H9 (cell line): ENCODE data around the gene ARHGAP35. TPM values are rescaled to one million over a fixed set of nuclear protein-coding genes. Genes with fewer than 3 reads are reported as not detected.

Experiments used
- DNase-seq: peaks from one replicate; pipeline ENCODE4 v3.0.0-alpha.2; 2017
- H2AFZ ChIP-seq: one replicate; pipeline ENCODE4 v1.6.1; 2013; ENCODE audit warnings: mild to moderate bottlenecking, low read length, control low read depth, moderate library complexity
- H2AK5ac ChIP-seq: 2 replicates; pipeline ENCODE4 v1.6.1; 2013; ENCODE audit warnings: low read length, control low read depth, mixed read lengths; ENCODE audit not compliant: insufficient read length
- H2BK120ac ChIP-seq: one replicate; pipeline ENCODE4 v1.6.1; 2013; ENCODE audit warnings: low read depth, mild to moderate bottlenecking, low read length, control low read depth, inconsistent platforms; ENCODE audit not compliant: poor library complexity, severe bottlenecking
- H2BK12ac ChIP-seq: 2 replicates; pipeline ENCODE4 v1.6.1; 2013; ENCODE audit warnings: low read length, control low read depth, mixed read lengths, low read depth; ENCODE audit not compliant: insufficient read length
- H2BK15ac ChIP-seq: 2 replicates; pipeline ENCODE4 v1.6.1; 2013; ENCODE audit warnings: low read depth, low read length, control low read depth
- H2BK20ac ChIP-seq: one replicate; pipeline ENCODE4 v1.6.1; 2013; ENCODE audit warnings: low read depth, mild to moderate bottlenecking, low read length, control low read depth, inconsistent platforms; ENCODE audit not compliant: poor library complexity, severe bottlenecking
- H2BK5ac ChIP-seq: 2 replicates; pipeline ENCODE4 v1.6.1; 2013; ENCODE audit warnings: low read length, control low read depth, mixed read lengths; ENCODE audit not compliant: insufficient read length
- H3K14ac ChIP-seq: 2 replicates; pipeline ENCODE4 v1.6.1; 2013; ENCODE audit warnings: low read length, control low read depth; ENCODE audit not compliant: insufficient read depth
- H3K18ac ChIP-seq: 2 replicates; pipeline ENCODE4 v1.6.1; 2013; ENCODE audit warnings: low read depth, mild to moderate bottlenecking, mixed read lengths, low read length, control low read depth; ENCODE audit not compliant: insufficient read length
- H3K23ac ChIP-seq: 2 replicates; pipeline ENCODE4 v1.6.1; 2013; ENCODE audit warnings: low read length, control low read depth, mixed read lengths, low read depth; ENCODE audit not compliant: insufficient read length
- H3K23me2 ChIP-seq: 2 replicates; pipeline ENCODE4 v1.6.1; 2013; ENCODE audit warnings: low read depth, mild to moderate bottlenecking, mixed read lengths, low read length, control low read depth; ENCODE audit not compliant: insufficient read length, poor library complexity, severe bottlenecking
- H3K27ac ChIP-seq: 2 replicates; pipeline ENCODE4 v1.5.1; 2013; ENCODE audit warnings: low read length, control low read depth, mixed read lengths, low read depth; ENCODE audit not compliant: insufficient read length
- H3K27me3 ChIP-seq: 2 replicates; pipeline ENCODE4 v1.6.1; 2013; ENCODE audit warnings: low read length, control low read depth, inconsistent platforms; ENCODE audit not compliant: insufficient read depth
- H3K4ac ChIP-seq: 2 replicates; pipeline ENCODE4 v1.6.1; 2013; ENCODE audit warnings: low read depth, mild to moderate bottlenecking, control low read depth, inconsistent platforms, low read length, moderate library complexity
- H3K4me1 ChIP-seq: 2 replicates; pipeline ENCODE4 v1.6.1; 2013; ENCODE audit warnings: low read length, control low read depth, inconsistent platforms; ENCODE audit not compliant: insufficient read depth
- H3K4me2 ChIP-seq: 2 replicates; pipeline ENCODE4 v1.6.1; 2013; ENCODE audit warnings: low read length, control low read depth, mixed read lengths; ENCODE audit not compliant: insufficient read length, insufficient read depth
- H3K56ac ChIP-seq: 2 replicates; pipeline ENCODE4 v1.6.1; 2013; ENCODE audit warnings: low read depth, mild to moderate bottlenecking, mixed read lengths, low read length, control low read depth; ENCODE audit not compliant: insufficient read length
- H3K79me1 ChIP-seq: 2 replicates; pipeline ENCODE4 v1.6.1; 2013; ENCODE audit warnings: low read depth, mild to moderate bottlenecking, moderate library complexity, low read length, control low read depth, inconsistent platforms; ENCODE audit not compliant: insufficient read depth, poor library complexity, severe bottlenecking
- H3K79me2 ChIP-seq: 2 replicates; pipeline ENCODE4 v1.6.1; 2013; ENCODE audit warnings: low read length, control low read depth, inconsistent platforms; ENCODE audit not compliant: insufficient read depth
- H3K9ac ChIP-seq: 2 replicates; pipeline ENCODE4 v1.6.1; 2013; ENCODE audit warnings: low read length, control low read depth, mixed read lengths; ENCODE audit not compliant: insufficient read length; ENCODE audit errors: extremely low read depth
- H3K9me3 ChIP-seq: one replicate; pipeline ENCODE4 v1.6.1; 2013; ENCODE audit warnings: low read depth, low read length, inconsistent platforms; ENCODE audit not compliant: control insufficient read depth
- H3T11ph ChIP-seq: one replicate; pipeline ENCODE4 v1.6.1; 2013; ENCODE audit warnings: mild to moderate bottlenecking, low read length, control low read depth, inconsistent platforms
- H4K20me1 ChIP-seq: one replicate; pipeline ENCODE4 v1.6.1; 2013; ENCODE audit not compliant: control insufficient read depth, insufficient read length, insufficient read depth
- H4K5ac ChIP-seq: 2 replicates; pipeline ENCODE4 v1.6.1; 2013; ENCODE audit warnings: low read depth, mild to moderate bottlenecking, mixed read lengths, low read length, control low read depth; ENCODE audit not compliant: insufficient read length
- H4K8ac ChIP-seq: replicated peaks from 2 replicates; pipeline ENCODE4 v1.6.1; 2013; ENCODE audit warnings: low read length, control low read depth, mixed read lengths, low read depth; ENCODE audit not compliant: insufficient read length
- H4K91ac ChIP-seq: 2 replicates; pipeline ENCODE4 v1.6.1; 2013; ENCODE audit warnings: low read depth, mild to moderate bottlenecking, moderate library complexity, mixed read lengths, low read length, control low read depth; ENCODE audit not compliant: insufficient read length
- H3K27ac Mint-ChIP-seq, 3 experiments: 2 replicates in 2 of 3; 3 replicates in 1 of 3; pipeline ENCODE4 v1.8.0; 2020 to 2021; ENCODE audit warnings: mixed read lengths in 3 of 3, mild to moderate bottlenecking in 1 of 3, moderate library complexity in 1 of 3
- H3K27me3 Mint-ChIP-seq: 2 replicates; pipeline ENCODE4 v1.8.0; 2021; ENCODE audit warnings: low read depth, mild to moderate bottlenecking, moderate library complexity, mixed read lengths
- H3K36me3 Mint-ChIP-seq, 3 experiments: 2 replicates in 2 of 3; 3 replicates in 1 of 3; pipeline ENCODE4 v1.8.0; 2020 to 2021; ENCODE audit warnings: low read depth in 3 of 3, mixed read lengths in 3 of 3; ENCODE audit not compliant: insufficient read depth in 1 of 3
- H3K4me1 Mint-ChIP-seq, 2 experiments: 2 replicates each; pipeline ENCODE4 v1.8.0; 2020; ENCODE audit warnings: mixed read lengths in 2 of 2
- H3K4me3 Mint-ChIP-seq, 2 experiments: 2 replicates in 1 of 2; 3 replicates in 1 of 2; pipeline ENCODE4 v1.8.0; 2020 to 2021; ENCODE audit warnings: mild to moderate bottlenecking in 2 of 2, mixed read lengths in 2 of 2, moderate library complexity in 1 of 2
- H3K9me3 Mint-ChIP-seq, 2 experiments: 2 replicates in 1 of 2; 3 replicates in 1 of 2; pipeline ENCODE4 v1.8.0; 2020; ENCODE audit warnings: mild to moderate bottlenecking in 2 of 2, mixed read lengths in 2 of 2, moderate library complexity in 1 of 2
- WGBS: extraction: QIAGEN DNeasy Blood & Tissue Kit; methylation state at CpG from one replicate; pipeline ENCODE4 v1.1.7; 2013; ENCODE audit warnings: missing lambda C conversion rate, low lambda C conversion rate, mixed read lengths; ENCODE audit not compliant: insufficient read length; ENCODE audit errors: extremely low coverage; 5-methylcytosine and 5-hydroxymethylcytosine counted together
- total RNA-seq: library from RNA; stranded (reverse); gene quantifications from 2 replicates; pipeline ENCODE4 v1.2.1, GENCODE V29; 2021
- TF ChIP-seq, protein P1 (sequence below): fragments of 200-600 bp; sonication (generic); conservative IDR thresholded peaks from 3 replicates; pipeline ENCODE4 v1.8.0; 2021; ENCODE audit warnings: antibody characterized with exemption, mild to moderate bottlenecking

The ARHGAP35 gene
- total RNA-seq, 1 experiment from 2014 or later = 49.8 TPM

DNA sequence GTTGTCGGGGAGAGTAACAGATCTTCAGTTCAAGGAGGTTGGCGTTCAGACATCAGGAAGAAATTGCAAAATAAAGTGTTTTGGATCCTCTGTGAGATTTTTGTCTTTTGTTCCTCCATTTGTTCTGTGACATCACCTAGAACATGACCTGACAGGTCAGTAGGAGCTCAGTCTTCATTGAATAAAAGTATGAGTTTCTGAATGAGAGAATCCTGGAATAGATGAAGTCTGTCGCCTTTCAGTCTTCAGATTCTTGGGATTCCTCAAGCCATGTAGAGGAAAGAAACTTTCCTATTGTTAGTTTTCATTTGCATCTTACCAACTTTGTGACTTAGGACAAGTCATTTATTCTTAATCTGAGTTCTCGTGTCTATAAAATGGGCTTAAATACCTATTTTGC lies 14.4 kb downstream of the ARHGAP35 start:
- Histone ChIP-seq H4K8ac (no peak overlapping the region), H3K9ac (no peak overlapping the region), H3K56ac (no peak overlapping the region), H3K79me2 (peaks cover 6% of the 10 kb centered on the region; the same call in 1 of the 2 replicates), H3K23ac (no peak overlapping the region), H3K79me1 (no peaks in the 10 kb centered on the region), H2AFZ (no peak overlapping the region), H4K20me1 (no peaks in the 10 kb centered on the region), H2BK120ac (no peak overlapping the region), H3K4ac (no peak overlapping the region), H4K5ac (no peak overlapping the region), H3K4me1 (no peaks in the 10 kb centered on the region; the same call in 1 of the 2 replicates), H3K4me2 (no peak overlapping the region), H3K9me3 (no peaks in the 10 kb centered on the region), H3K27me3 (no peaks in the 10 kb centered on the region), H2BK5ac (no peak overlapping the region), H2AK5ac (no peak overlapping the region), H4K91ac (no peak overlapping the region), H3K23me2 (no peaks in the 10 kb centered on the region), H2BK15ac (no peak overlapping the region), H3K14ac (no peak overlapping the region), H3K27ac (no peak overlapping the region), H2BK12ac (no peak overlapping the region), H2BK20ac (no peak overlapping the region), H3T11ph (no peak overlapping the region), H3K18ac (no peak overlapping the region)
- Mint-ChIP-seq H3K4me3 (no peak overlapping the region), H3K36me3 (peaks cover 0 to 6% (median 0%) of the 10 kb centered on the region in 3 experiments; a peak in 3 of 7 replicates), H3K27ac (peak overlapping the region in 2 of 3 experiments; percentile 9 to 87; a peak in 3 of 7 replicates), H3K27me3 (no peaks in the 10 kb centered on the region), H3K9me3 (no peaks in the 10 kb centered on the region), H3K4me1 (peaks cover 8 to 11% of the 10 kb centered on the region in 2 experiments)
- no CpG with 5 or more reads among the region's 4 CpGs for WGBS
- TF ChIP-seq, protein P1, sequence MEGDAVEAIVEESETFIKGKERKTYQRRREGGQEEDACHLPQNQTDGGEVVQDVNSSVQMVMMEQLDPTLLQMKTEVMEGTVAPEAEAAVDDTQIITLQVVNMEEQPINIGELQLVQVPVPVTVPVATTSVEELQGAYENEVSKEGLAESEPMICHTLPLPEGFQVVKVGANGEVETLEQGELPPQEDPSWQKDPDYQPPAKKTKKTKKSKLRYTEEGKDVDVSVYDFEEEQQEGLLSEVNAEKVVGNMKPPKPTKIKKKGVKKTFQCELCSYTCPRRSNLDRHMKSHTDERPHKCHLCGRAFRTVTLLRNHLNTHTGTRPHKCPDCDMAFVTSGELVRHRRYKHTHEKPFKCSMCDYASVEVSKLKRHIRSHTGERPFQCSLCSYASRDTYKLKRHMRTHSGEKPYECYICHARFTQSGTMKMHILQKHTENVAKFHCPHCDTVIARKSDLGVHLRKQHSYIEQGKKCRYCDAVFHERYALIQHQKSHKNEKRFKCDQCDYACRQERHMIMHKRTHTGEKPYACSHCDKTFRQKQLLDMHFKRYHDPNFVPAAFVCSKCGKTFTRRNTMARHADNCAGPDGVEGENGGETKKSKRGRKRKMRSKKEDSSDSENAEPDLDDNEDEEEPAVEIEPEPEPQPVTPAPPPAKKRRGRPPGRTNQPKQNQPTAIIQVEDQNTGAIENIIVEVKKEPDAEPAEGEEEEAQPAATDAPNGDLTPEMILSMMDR = no peak
- DNase-seq = no peak
